Tibial nerve (tissue), 4 donors: Measurements from ENCODE around the gene SMPD4. TPM values are rescaled to one million over a fixed set of nuclear protein-coding genes. Genes with fewer than 3 reads are reported as not detected.
"Not testable (repeated sequence)": the region's sequence is repeated elsewhere in the genome, so short reads cannot be mapped to it uniquely, and the experiment has no call there.

Experiments used
- DNase-seq, 2 donors: peaks; one replicate each; pipeline ENCODE4 v3.0.0-alpha.2; 2019; ENCODE audit warnings: low spot score in 2 of 2
- H3K27ac ChIP-seq, 4 donors: fragments of 200-600 bp; sonication (generic) in 3 of 4; one replicate each; pipeline ENCODE4 v1.5.1; 2017 to 2019; ENCODE audit warnings: mild to moderate bottlenecking in 1 of 4
- H3K27me3 ChIP-seq, 2 donors: fragments of 200-600 bp; sonication (generic) in 1 of 2; one replicate each; pipeline versions ENCODE4 v1.5.1 to v1.6.0; 2017 to 2019
- H3K36me3 ChIP-seq, 3 donors: fragments of 200-600 bp; sonication (generic); one replicate each; pipeline ENCODE4 v1.5.1; 2018 to 2019
- H3K4me1 ChIP-seq, 4 donors: fragments of 200-600 bp; sonication (generic) in 3 of 4; one replicate each; pipeline ENCODE4 v1.5.1; 2017 to 2019
- H3K4me3 ChIP-seq, 4 donors: fragments of 200-600 bp; sonication (generic) in 3 of 4; one replicate each; pipeline ENCODE4 v1.5.1; 2017 to 2019; ENCODE audit warnings: mild to moderate bottlenecking in 1 of 4, moderate library complexity in 1 of 4
- H3K9me3 ChIP-seq, 4 donors: fragments of 200-600 bp; sonication (generic) in 3 of 4; one replicate each; pipeline ENCODE4 v1.5.1; 2017 to 2019
- EP300 ChIP-seq, 2 donors: sonication (generic); formaldehyde crosslinking; IDR thresholded peaks; one replicate each; pipeline ENCODE4 v1.6.1; 2017; ENCODE audit warnings: antibody characterized with exemption in 2 of 2, mild to moderate bottlenecking in 1 of 2
- POLR2A ChIP-seq, 2 donors: fragments of 450-650 bp; IDR thresholded peaks; one replicate each; pipeline ENCODE4 v1.6.1; 2017; ENCODE audit warnings: antibody characterized with exemption in 2 of 2, mild to moderate bottlenecking in 2 of 2, moderate library complexity in 2 of 2
- WGBS, 2 donors: methylation state at CpG; one replicate each; pipeline ENCODE4 v1.1.5; 2018; 5-methylcytosine and 5-hydroxymethylcytosine counted together
- total RNA-seq, 4 donors: library from RNA; depleted of rRNA; stranded (reverse); fragments of >200 nt; gene quantifications; one replicate each; pipeline ENCODE4 v1.1.0, GENCODE V29; 2016
- TF ChIP-seq, protein P1 (sequence below), 5 experiments: fragments of 200-600 bp in 3 of 5; fragments of 450-650 bp in 2 of 5; sonication (generic) in 3 of 5; IDR thresholded peaks; one replicate each; pipeline ENCODE4 v1.5.1; 2016 to 2019; ENCODE audit warnings: antibody characterized with exemption in 5 of 5, mild to moderate bottlenecking in 3 of 5, moderate library complexity in 2 of 5

The SMPD4 gene
- total RNA-seq, 4 donors from 2014 or later, result 35.2 to 72.6 (median 50.5) TPM

DNA sequence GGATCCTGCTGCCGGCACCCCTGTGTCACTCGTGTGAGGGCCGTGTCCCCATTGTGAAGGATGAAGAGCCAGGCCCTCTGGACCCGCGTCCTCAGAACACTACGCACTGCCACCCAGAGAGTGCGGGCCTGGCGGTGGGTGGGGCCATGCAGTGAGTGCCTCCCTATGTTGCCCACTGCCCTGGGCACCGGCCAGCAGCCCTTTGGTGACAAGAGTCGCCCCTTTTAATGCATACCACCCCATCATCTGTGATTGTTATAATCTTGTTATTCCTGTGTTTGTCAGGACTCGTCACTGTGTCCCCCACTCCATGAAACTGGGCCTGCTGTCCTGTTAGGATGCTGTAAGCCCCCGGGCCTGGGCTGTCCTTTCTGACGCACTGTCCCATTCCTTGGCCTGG lies 43.1 kb downstream of the SMPD4 start:
- not testable (repeated sequence) for H3K4me1 ChIP-seq, H3K36me3 ChIP-seq, H3K4me3 ChIP-seq, DNase-seq, H3K9me3 ChIP-seq, H3K27me3 ChIP-seq, H3K27ac ChIP-seq
- WGBS, 2 donors, result 100% methylated on average over 1 of the region's 13 CpGs; no CpG with 5 or more reads in 1 of the 2 donors

DNA sequence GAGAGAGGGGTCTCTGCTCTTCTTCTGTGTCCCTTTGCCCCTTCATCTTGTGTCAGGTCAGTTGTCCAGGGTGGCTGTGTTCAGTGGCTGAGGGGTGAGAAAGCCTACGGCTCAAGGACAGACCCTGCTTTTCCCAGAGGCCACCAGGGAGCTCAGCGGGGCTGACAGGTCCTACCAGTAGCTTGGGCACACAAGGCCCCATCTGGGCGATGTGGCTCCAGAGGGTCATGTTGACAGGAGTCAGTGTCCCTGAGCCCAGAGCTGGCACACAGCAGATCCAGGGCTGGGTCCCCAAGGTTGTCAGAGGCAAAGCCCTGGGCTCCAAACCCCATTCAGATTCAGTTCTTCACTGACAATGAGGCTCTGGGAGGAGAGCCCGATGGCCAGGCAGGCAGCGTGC lies 44.3 kb downstream of the SMPD4 start:
- WGBS, 2 donors, result 75 to 78% methylated on average over 2 of the region's 5 CpGs
- DNase-seq, H3K9me3 ChIP-seq: not testable (repeated sequence)

DNA sequence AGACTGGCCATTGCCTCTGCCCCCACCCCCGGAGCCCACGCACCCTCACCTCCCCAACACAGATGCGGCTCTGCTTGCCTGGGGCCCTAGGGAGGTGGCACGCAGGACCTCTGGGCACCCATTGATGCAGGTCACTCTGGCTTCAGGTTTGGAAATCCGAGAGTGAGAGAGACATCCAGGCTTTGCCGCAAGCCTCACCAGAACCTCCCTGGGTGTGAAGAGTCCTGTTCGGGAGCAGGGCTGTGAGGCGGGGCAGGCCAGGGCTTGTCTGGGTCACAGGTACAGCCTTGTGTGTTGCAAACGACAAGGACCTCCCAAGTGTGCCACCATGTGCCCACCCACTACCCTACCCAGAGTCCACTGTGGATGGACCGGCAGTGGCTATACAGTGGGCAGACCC lies 44.9 kb downstream of the SMPD4 start:
- not testable (repeated sequence) for DNase-seq, H3K27ac ChIP-seq, H3K36me3 ChIP-seq, H3K4me1 ChIP-seq, H3K4me3 ChIP-seq, H3K27me3 ChIP-seq, H3K9me3 ChIP-seq
- 85 to 87% methylated on average over 3 to 4 of the region's 10 CpGs for WGBS, 2 donors

More for the DNA sequence above, 44.3 kb downstream of the SMPD4 start:
- H3K4me1 ChIP-seq, H3K27ac ChIP-seq, H3K4me3 ChIP-seq, H3K27me3 ChIP-seq, H3K36me3 ChIP-seq: not testable (repeated sequence)

GRCh38 chr2:130135692-130136541 lies 45.5 kb downstream of the SMPD4 start:
- Histone ChIP-seq H3K4me3 (no peak overlapping the region), H3K27ac (no peak overlapping the region), H3K36me3 (no peaks in the 10 kb centered on the region), H3K27me3 (no peaks in the 10 kb centered on the region), H3K4me1 (no peaks in the 10 kb centered on the region), H3K9me3 (no peaks in the 10 kb centered on the region)
- no peak for TF ChIP-seq POLR2A (IDR thresholded peaks at IDR 0.05)
- TF ChIP-seq, protein P1, sequence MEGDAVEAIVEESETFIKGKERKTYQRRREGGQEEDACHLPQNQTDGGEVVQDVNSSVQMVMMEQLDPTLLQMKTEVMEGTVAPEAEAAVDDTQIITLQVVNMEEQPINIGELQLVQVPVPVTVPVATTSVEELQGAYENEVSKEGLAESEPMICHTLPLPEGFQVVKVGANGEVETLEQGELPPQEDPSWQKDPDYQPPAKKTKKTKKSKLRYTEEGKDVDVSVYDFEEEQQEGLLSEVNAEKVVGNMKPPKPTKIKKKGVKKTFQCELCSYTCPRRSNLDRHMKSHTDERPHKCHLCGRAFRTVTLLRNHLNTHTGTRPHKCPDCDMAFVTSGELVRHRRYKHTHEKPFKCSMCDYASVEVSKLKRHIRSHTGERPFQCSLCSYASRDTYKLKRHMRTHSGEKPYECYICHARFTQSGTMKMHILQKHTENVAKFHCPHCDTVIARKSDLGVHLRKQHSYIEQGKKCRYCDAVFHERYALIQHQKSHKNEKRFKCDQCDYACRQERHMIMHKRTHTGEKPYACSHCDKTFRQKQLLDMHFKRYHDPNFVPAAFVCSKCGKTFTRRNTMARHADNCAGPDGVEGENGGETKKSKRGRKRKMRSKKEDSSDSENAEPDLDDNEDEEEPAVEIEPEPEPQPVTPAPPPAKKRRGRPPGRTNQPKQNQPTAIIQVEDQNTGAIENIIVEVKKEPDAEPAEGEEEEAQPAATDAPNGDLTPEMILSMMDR (IDR thresholded peaks at IDR 0.05), result no peak
- TF ChIP-seq EP300 (IDR thresholded peaks at IDR 0.05), result no peak
- no peak for DNase-seq
- WGBS, 2 donors, result 97% methylated on average over 7 to 8 of the region's 15 CpGs

- H3K27ac ChIP-seq, H3K9me3 ChIP-seq, DNase-seq: not testable (repeated sequence)
These were observed 52.1 kb downstream of the SMPD4 start, which contains the start of gene POTEF for GRCh38 chr2:130129120-130129829. POTEF (minus strand) TSS chr2:130129222; CDS start chr2:130120515, 8,707 bp downstream.

DNA sequence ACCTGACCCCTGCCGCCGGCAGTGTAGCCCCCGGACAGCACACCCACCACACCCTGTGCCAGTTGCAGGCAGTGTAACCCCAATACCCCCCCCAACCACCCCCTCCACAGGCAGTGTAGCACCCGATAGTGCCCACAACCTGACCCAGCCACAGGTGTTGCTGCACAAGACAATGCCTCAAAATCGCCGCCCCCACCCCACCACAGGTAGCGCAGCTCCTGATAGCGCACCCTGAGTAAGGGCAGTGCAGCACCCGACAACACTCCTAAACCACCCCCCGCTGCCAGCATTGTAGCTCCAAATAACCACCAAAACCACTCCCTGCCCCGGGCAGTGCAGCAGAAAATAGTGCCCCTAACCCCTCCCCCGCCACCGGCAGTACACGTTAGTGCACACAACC lies 52.9 kb downstream of the SMPD4 start:
- not testable (repeated sequence) for H3K27ac ChIP-seq, H3K36me3 ChIP-seq, H3K9me3 ChIP-seq, H3K27me3 ChIP-seq, H3K4me1 ChIP-seq, H3K4me3 ChIP-seq, DNase-seq
- 86 to 94% methylated on average over 6 to 9 of the region's 14 CpGs for WGBS, 2 donors

More at GRCh38 chr2:130129120-130129829, 52.1 kb downstream of the SMPD4 start, which contains the start of gene POTEF:
- 91% methylated on average over 18 to 24 of the region's 29 CpGs for WGBS, 2 donors
- H3K27me3 ChIP-seq, H3K36me3 ChIP-seq, H3K4me1 ChIP-seq, H3K4me3 ChIP-seq: not testable (repeated sequence)

DNA sequence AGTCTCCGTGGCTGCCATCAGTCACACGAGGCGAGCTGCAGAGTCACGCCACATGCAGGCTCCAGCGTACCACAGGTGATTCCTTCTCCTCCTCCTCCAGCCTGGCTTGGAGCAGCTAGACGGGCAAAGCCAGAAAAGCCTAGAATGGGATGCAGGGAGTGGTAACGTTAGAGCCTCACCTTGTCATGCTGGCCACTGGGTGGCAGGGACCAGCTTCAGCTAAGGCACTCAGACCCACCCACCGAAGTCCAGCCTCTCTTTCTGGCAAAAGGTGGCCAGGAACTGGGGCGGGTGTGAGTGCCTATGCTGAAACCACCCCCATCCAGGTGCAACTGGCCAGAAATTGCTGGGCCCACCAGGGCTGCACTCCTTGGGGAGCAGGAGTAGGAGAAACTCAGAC lies 53.7 kb downstream of the SMPD4 start:
- no CpG with 5 or more reads among the region's 9 CpGs for WGBS, 2 donors
- not testable (repeated sequence) for H3K4me1 ChIP-seq

GRCh38 chr2:130120924-130121323 lies 60.5 kb downstream of the SMPD4 start:
- H3K36me3 ChIP-seq, H3K9me3 ChIP-seq, DNase-seq, H3K4me1 ChIP-seq, H3K4me3 ChIP-seq, H3K27ac ChIP-seq, H3K27me3 ChIP-seq: not testable (repeated sequence)
- 95% methylated on average over 30 to 41 of the region's 45 CpGs for WGBS, 2 donors

More for the DNA sequence above, 53.7 kb downstream of the SMPD4 start:
- not testable (repeated sequence) for H3K9me3 ChIP-seq, H3K4me3 ChIP-seq, H3K36me3 ChIP-seq, H3K27me3 ChIP-seq, DNase-seq, H3K27ac ChIP-seq

GRCh38 chr2:130102597-130103363 lies 78.6 kb downstream of the SMPD4 start:
- 54 to 58% methylated on average over 6 of the region's 8 CpGs for WGBS, 2 donors
- not testable (repeated sequence) for H3K4me3 ChIP-seq, H3K27me3 ChIP-seq, H3K36me3 ChIP-seq, H3K9me3 ChIP-seq, H3K27ac ChIP-seq, DNase-seq, H3K4me1 ChIP-seq
